Neural cell (in vitro differentiated cells): ENCODE measurements around the gene BANP.
"Not testable (repeated sequence)": the region's sequence is repeated elsewhere in the genome, so short reads cannot be mapped to it uniquely, and the experiment has no call there.

ENCODE experiments used
- EP300 ChIP-seq: fragments of 450-650 bp; conservative IDR thresholded peaks from 2 replicates; pipeline ENCODE4 v1.6.1; 2014; ENCODE audit warnings: antibody characterized with exemption, mild to moderate bottlenecking, moderate library complexity; ENCODE audit not compliant: poor library complexity, severe bottlenecking
- EZH2 ChIP-seq: fragments of 200-600, 300-800 bp; shearing (Covaris generic), sonication (generic); IDR thresholded peaks from 2 replicates; pipeline ENCODE4 v1.6.1; 2014; ENCODE audit warnings: antibody characterized with exemption, low read length, borderline replicate concordance, mild to moderate bottlenecking; ENCODE audit not compliant: insufficient read depth, poor library complexity, severe bottlenecking
- POLR2AphosphoS5 ChIP-seq: IDR thresholded peaks from 2 replicates; pipeline ENCODE4 v1.6.1; 2012
- SMC3 ChIP-seq: fragments of 450-650 bp; conservative IDR thresholded peaks from 2 replicates; pipeline ENCODE4 v1.6.1; 2014; ENCODE audit warnings: antibody characterized with exemption, mild to moderate bottlenecking, moderate library complexity; ENCODE audit not compliant: poor library complexity
- TAF1 ChIP-seq: IDR thresholded peaks from 2 replicates; pipeline ENCODE4 v1.6.1; 2012; ENCODE audit warnings: low read depth
- TF ChIP-seq, protein P1 (sequence below): fragments of 450-650 bp; IDR thresholded peaks from 2 replicates; pipeline ENCODE4 v1.5.1; 2014; ENCODE audit warnings: antibody characterized with exemption, mild to moderate bottlenecking, moderate library complexity; ENCODE audit not compliant: poor library complexity, severe bottlenecking
- TF ChIP-seq, protein P2 (sequence below): IDR thresholded peaks from 2 replicates; pipeline ENCODE4 v1.6.1; 2012; ENCODE audit warnings: borderline replicate concordance

DNA sequence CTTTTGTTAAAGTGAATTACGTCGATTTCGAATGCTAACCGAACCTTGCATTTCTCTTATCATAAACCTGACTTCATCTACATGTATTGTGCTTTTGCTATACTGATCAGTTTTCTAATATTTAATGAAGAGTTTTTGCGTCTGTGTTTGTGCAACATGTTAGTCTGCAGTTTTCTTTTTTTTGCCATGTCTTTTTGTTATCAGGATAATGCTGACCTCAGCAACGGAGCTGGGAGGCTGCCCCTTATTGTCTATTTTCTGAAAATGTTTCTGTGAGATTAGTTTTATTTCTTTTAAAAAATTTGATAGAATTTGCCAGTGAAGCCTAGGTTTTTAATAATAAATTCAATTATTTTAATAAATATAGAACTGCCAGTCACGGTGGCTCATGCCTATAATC, 40.9 kb downstream of the BANP start:
- TF ChIP-seq, protein P1, sequence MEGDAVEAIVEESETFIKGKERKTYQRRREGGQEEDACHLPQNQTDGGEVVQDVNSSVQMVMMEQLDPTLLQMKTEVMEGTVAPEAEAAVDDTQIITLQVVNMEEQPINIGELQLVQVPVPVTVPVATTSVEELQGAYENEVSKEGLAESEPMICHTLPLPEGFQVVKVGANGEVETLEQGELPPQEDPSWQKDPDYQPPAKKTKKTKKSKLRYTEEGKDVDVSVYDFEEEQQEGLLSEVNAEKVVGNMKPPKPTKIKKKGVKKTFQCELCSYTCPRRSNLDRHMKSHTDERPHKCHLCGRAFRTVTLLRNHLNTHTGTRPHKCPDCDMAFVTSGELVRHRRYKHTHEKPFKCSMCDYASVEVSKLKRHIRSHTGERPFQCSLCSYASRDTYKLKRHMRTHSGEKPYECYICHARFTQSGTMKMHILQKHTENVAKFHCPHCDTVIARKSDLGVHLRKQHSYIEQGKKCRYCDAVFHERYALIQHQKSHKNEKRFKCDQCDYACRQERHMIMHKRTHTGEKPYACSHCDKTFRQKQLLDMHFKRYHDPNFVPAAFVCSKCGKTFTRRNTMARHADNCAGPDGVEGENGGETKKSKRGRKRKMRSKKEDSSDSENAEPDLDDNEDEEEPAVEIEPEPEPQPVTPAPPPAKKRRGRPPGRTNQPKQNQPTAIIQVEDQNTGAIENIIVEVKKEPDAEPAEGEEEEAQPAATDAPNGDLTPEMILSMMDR, result not testable (repeated sequence)
- TF ChIP-seq TAF1, EZH2, EP300, POLR2AphosphoS5, SMC3: not testable (repeated sequence)
- TF ChIP-seq, protein P2, sequence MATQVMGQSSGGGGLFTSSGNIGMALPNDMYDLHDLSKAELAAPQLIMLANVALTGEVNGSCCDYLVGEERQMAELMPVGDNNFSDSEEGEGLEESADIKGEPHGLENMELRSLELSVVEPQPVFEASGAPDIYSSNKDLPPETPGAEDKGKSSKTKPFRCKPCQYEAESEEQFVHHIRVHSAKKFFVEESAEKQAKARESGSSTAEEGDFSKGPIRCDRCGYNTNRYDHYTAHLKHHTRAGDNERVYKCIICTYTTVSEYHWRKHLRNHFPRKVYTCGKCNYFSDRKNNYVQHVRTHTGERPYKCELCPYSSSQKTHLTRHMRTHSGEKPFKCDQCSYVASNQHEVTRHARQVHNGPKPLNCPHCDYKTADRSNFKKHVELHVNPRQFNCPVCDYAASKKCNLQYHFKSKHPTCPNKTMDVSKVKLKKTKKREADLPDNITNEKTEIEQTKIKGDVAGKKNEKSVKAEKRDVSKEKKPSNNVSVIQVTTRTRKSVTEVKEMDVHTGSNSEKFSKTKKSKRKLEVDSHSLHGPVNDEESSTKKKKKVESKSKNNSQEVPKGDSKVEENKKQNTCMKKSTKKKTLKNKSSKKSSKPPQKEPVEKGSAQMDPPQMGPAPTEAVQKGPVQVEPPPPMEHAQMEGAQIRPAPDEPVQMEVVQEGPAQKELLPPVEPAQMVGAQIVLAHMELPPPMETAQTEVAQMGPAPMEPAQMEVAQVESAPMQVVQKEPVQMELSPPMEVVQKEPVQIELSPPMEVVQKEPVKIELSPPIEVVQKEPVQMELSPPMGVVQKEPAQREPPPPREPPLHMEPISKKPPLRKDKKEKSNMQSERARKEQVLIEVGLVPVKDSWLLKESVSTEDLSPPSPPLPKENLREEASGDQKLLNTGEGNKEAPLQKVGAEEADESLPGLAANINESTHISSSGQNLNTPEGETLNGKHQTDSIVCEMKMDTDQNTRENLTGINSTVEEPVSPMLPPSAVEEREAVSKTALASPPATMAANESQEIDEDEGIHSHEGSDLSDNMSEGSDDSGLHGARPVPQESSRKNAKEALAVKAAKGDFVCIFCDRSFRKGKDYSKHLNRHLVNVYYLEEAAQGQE, result not testable (repeated sequence)
